ENCODE data around the gene EDN2. TPM values are rescaled to one million over a fixed set of nuclear protein-coding genes. Genes with fewer than 3 reads are reported as not detected.

Gene EDN2
- total RNA-seq, 4 donors from 2014 or later, result 2.3 to 10.2 (median 8.3) TPM

DNA sequence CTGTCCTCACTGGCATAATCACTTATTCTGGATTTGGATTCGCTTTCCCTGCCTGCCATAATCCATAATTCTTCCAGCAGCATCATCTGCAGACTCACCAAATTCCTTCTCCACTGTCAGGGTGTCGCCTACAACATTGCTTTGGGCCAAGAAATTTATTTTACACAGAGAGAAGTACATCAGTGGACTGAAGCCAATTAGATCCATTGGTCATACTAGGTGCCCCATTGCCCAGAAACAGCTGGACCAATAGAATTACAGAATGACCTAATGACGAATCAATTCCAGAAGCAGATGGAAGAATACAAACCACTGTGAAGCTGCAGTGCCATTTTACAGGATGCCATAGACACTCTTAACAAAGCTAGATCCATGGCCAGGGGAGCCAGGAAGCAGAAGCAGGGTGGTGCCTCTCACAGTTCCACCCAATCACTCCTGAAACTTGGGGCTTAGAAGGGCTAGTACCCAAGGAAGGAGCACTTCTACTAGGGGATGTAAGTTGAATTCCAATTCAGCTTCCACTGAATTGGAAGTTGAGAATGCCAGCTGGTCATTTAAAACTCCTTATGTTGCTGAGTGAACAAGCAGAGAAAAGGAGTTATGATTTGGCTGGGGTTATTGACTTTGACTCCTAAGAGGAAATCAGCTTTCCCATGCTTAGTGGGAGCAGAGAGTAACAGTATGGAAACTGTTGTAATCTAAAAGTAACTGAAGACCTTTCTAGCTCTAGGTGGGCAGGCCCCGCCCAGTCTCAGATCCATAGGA lies 44.0 kb downstream of the EDN2 start:
- TF ChIP-seq, protein P1, sequence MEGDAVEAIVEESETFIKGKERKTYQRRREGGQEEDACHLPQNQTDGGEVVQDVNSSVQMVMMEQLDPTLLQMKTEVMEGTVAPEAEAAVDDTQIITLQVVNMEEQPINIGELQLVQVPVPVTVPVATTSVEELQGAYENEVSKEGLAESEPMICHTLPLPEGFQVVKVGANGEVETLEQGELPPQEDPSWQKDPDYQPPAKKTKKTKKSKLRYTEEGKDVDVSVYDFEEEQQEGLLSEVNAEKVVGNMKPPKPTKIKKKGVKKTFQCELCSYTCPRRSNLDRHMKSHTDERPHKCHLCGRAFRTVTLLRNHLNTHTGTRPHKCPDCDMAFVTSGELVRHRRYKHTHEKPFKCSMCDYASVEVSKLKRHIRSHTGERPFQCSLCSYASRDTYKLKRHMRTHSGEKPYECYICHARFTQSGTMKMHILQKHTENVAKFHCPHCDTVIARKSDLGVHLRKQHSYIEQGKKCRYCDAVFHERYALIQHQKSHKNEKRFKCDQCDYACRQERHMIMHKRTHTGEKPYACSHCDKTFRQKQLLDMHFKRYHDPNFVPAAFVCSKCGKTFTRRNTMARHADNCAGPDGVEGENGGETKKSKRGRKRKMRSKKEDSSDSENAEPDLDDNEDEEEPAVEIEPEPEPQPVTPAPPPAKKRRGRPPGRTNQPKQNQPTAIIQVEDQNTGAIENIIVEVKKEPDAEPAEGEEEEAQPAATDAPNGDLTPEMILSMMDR (IDR thresholded peaks at IDR 0.05), result no peak
- TF ChIP-seq EP300 (IDR thresholded peaks at IDR 0.05), result no peak
- TF ChIP-seq POLR2AphosphoS5 (IDR thresholded peaks at IDR 0.05), result no peak
- no peak for TF ChIP-seq POLR2A (IDR thresholded peaks at IDR 0.05)
- no peak overlapping the region for H3K27ac ChIP-seq
- H3K4me1 ChIP-seq, result peaks cover 16% of the 10 kb centered on the region
- no peaks in the 10 kb centered on the region for H3K9me3 ChIP-seq
- H3K27me3 ChIP-seq, result no peaks in the 10 kb centered on the region
- no peak overlapping the region for H3K4me3 ChIP-seq
- no peaks in the 10 kb centered on the region for H3K36me3 ChIP-seq
- no peak for DNase-seq (ENCODE audit: low spot score in 2 of 2)
- 93% methylated on average over 4 of the region's 4 CpGs for WGBS

DNA sequence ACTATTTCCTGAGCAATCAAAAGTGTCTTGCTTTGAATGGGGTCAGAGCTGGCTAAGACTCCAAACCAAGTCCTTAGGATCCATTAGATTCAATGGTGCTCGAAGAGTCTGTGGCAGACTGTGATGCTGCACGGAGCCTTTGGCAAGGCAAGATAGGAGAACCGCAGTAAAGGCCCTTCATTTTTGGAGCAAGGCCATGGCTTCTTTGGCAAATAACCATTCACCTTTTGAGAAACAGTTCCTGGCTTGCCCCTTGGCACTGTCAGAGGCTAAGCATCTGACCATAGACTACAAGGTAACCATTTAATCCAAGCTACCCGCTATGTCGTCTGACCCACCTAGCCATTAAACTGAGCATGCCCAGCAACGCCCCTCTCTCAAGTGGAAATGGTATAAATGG lies 45.2 kb downstream of the EDN2 start:
- H3K4me1 ChIP-seq, result peaks cover 16% of the 10 kb centered on the region
- H3K27ac ChIP-seq, result no peak overlapping the region
- no peaks in the 10 kb centered on the region for H3K9me3 ChIP-seq
- 51% methylated on average over 6 of the region's 6 CpGs for WGBS
- no peaks in the 10 kb centered on the region for H3K36me3 ChIP-seq
- no peak for TF ChIP-seq POLR2A (IDR thresholded peaks at IDR 0.05)
- TF ChIP-seq POLR2AphosphoS5 (IDR thresholded peaks at IDR 0.05), result no peak
- no peak for TF ChIP-seq EP300 (IDR thresholded peaks at IDR 0.05)
- TF ChIP-seq, protein P1 (IDR thresholded peaks at IDR 0.05), result no peak
- H3K4me3 ChIP-seq, result no peak overlapping the region
- peaks cover 3% of the 10 kb centered on the region for H3K27me3 ChIP-seq
- no peak for DNase-seq (ENCODE audit: low spot score in 2 of 2)

DNA sequence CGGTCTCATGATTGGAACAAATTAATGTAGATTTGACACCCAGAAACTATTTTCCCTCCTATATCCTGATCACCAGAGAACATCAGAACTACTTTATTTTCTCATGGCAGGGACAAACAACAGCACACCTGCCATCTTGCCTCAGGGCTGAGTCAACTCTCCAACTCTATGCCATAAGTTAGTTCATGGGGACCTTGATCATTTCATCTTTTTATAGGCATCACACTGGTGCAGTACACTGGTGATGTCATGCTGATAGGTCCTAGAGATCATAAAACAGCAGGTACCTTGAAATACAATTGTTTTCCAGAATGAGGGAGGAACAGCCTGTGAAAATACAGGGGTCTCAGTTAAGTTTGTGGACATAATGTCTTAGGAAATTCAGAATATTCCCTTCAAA lies 45.8 kb downstream of the EDN2 start:
- H3K36me3 ChIP-seq, result no peaks in the 10 kb centered on the region
- H3K27me3 ChIP-seq, result peaks cover 3% of the 10 kb centered on the region
- WGBS, result 96% methylated on average over 1 of the region's 1 CpG
- H3K4me3 ChIP-seq, result no peak overlapping the region
- H3K9me3 ChIP-seq, result no peaks in the 10 kb centered on the region
- no peak overlapping the region for H3K27ac ChIP-seq
- no peak for DNase-seq (ENCODE audit: low spot score in 2 of 2)
- TF ChIP-seq, protein P1 (IDR thresholded peaks at IDR 0.05), result no peak
- TF ChIP-seq POLR2A (IDR thresholded peaks at IDR 0.05) (no peak), EP300 (IDR thresholded peaks at IDR 0.05) (no peak), POLR2AphosphoS5 (IDR thresholded peaks at IDR 0.05) (no peak)
- peaks cover 17% of the 10 kb centered on the region for H3K4me1 ChIP-seq

DNA sequence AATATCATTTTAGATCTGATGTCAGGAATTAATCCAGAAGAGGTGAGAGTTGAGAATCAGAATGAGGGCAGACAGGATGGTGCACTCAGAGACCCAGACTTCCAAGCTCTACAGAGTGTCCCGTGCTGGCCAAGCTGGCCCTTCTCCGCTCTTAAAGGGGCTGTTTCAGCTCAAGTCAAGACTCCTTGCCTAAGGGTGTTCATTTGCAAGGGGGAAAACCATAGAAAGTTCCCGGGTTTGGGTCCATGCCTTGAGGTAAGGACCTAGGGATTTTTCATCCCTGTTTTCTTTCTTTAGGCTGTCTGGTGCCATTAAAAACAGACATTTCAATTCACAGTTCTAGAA lies 47.5 kb downstream of the EDN2 start:
- no peak for DNase-seq (ENCODE audit: low spot score in 2 of 2)
- no peak overlapping the region for H3K27ac ChIP-seq
- no peaks in the 10 kb centered on the region for H3K36me3 ChIP-seq
- H3K9me3 ChIP-seq, result no peaks in the 10 kb centered on the region
- no peak overlapping the region for H3K4me3 ChIP-seq
- H3K27me3 ChIP-seq, result peaks cover 3% of the 10 kb centered on the region
- peaks cover 26% of the 10 kb centered on the region for H3K4me1 ChIP-seq
- 50% methylated on average over 3 of the region's 3 CpGs for WGBS
- TF ChIP-seq, protein P1 (IDR thresholded peaks at IDR 0.05), result no peak
- TF ChIP-seq EP300 (IDR thresholded peaks at IDR 0.05) (no peak), POLR2A (IDR thresholded peaks at IDR 0.05) (no peak), POLR2AphosphoS5 (IDR thresholded peaks at IDR 0.05) (no peak)

DNA sequence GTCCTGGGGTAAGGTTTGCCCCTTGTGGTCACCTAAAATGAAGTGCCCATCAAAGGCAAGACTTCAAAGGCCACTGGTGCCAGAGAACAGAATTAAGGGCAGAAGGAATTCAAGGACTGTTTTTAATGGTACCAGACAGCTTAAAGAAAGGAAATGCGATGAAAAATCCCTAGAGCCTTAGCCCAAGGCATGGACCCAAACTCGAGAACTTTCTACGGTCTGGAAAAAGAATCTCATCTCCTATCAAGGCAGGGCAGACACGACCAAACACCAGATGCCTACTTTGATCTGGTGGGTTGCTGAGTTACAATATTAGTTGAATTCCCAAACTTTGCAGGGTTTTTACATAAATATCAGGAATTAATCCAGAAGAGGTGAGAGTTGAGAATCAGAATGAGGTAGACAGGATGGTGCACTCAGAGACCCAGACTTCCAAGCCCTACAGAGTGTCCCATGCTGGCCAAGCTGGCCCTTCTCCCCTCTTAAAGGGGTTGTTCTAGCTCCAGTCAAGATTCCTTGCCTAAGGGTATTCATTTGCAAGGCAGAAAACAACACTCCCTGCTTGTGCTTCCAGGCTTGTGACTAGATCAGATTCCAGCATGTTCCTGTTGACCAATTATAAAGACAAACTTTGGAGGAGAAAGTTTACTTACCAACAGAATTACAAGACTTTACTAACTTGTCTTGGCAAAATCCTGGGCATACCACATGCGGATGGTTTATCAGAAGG lies 48.0 kb downstream of the EDN2 start:
- H3K9me3 ChIP-seq, result no peaks in the 10 kb centered on the region
- no peaks in the 10 kb centered on the region for H3K36me3 ChIP-seq
- no peak overlapping the region for H3K27ac ChIP-seq
- peaks cover 30% of the 10 kb centered on the region for H3K4me1 ChIP-seq
- 85% methylated on average over 5 of the region's 5 CpGs for WGBS
- TF ChIP-seq POLR2AphosphoS5 (IDR thresholded peaks at IDR 0.05), result no peak
- no peak for TF ChIP-seq POLR2A (IDR thresholded peaks at IDR 0.05)
- TF ChIP-seq EP300 (IDR thresholded peaks at IDR 0.05), result no peak
- TF ChIP-seq, protein P1 (IDR thresholded peaks at IDR 0.05), result no peak
- H3K4me3 ChIP-seq, result no peak overlapping the region
- DNase-seq (ENCODE audit: low spot score in 2 of 2), result no peak
- peaks cover 3% of the 10 kb centered on the region for H3K27me3 ChIP-seq

Data from suprapubic skin (tissue), 4 donors.